GM19025 (cell line): Measurements from ENCODE around the gene ECM1.

Experiments
- ATAC-seq: cut with Tn5 transposase; IDR thresholded peaks from one replicate; pipeline ENCODE4 v1.9.1; 2021; ENCODE audit warnings: mild to moderate bottlenecking, low read depth, moderate library complexity; ENCODE audit not compliant: unreplicated experiment

Gene ECM1

DNA sequence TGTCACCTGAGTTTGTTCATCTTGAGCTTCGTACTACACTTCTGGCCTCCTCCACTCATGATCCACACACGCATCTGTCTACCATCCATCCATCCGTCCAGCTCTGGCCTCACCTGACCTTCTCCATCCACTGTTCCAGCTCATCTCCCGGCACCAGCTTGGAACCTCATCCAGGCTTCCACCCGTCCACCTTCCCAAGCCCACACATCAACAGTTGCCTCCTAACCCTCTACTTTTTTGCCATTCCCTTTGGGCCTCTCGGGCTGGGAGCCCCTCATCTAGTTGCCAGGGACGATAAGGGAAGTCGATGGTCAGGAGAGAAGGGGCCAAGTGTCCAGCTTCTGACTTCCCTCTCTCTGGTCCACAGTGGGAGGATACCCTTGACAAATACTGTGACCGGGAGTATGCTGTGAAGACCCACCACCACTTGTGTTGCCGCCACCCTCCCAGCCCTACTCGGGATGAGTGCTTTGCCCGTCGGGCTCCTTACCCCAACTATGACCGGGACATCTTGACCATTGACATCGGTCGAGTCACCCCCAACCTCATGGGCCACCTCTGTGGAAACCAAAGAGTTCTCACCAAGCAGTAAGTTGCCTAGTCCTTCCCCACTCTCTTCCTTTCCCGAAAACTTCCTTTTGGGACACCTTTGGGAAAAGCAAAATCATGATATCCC lies 4.2 kb downstream of the ECM1 start:
- no peak for ATAC-seq

DNA sequence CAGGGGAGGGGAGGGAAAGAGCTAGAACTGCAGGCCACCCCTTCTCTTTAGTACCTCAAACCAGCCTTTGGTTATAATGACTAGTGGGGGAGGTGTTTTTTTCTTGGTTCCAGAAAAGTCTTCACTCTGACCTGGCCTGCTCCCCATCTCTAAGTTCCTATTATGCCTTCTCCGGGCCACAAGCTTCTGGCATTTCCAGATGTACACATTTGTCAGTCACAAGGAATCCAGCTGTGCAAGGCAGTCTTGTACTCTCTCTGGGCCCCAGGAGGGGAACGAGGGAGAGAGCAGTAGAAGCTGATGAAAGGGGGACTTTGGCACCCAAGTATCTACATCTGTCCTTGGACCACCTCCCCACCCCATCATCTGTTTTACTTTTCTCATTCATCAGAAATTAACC lies 4.9 kb downstream of the ECM1 start:
- ATAC-seq = no peak

DNA sequence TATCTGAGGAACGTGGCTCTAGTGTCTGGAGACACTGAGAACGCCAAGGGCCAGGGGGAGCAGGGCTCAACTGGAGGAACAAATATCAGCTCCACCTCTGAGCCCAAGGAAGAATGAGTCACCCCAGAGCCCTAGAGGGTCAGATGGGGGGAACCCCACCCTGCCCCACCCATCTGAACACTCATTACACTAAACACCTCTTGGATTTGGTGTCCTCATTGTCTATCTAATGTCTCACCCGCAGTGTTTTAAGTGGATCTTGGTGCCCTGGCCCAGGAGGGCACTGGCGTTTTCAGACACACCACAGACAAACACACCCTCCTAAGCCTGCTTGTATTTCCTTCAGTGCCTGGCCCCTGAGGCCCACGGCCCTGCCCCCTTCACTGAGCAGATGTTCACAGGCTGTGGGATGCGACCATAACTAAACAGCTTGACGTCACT lies 5.5 kb downstream of the ECM1 start:
- ATAC-seq = no peak

DNA sequence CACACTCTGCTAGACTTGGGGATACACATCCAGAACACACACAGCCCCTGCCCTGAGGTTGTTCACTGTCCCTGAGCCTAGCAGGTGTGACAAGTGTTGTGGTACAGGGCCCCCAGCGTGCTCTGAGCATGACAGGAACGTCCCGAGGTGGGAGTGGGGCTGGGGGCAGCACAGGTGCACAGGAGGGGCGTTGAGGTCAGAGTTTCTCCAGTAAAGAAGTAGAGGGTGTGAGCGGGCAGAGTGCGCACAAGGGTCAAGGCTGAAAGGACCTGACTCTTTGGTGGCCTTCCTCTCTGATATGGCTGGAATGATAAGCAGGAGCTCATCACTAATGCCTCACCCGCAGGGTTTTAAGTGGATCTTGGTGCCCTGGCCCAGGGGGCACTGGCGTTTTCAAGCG lies 6.4 kb downstream of the ECM1 start:
- no peak for ATAC-seq

DNA sequence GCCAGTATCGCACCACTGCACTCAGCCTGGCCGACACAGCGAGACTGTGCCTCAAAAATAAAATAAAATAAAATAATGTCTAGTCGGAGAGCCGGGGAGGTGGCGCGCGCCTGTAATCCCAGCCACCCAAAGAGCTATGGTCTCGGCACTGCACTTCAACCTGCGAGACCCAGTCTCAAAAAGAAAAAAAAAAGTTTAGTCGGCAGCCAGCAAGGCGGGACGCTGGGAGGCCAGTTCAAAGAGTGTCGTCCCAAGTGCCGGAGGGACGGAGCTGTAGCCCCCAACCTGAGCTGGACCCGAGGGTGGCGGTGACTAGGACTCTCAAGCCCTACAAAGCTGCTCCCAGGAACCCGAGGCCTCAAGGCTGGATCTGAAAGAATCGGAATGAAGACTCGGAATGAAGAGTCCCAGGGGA lies 7.0 kb downstream of the ECM1 start:
- ATAC-seq = no peak

DNA sequence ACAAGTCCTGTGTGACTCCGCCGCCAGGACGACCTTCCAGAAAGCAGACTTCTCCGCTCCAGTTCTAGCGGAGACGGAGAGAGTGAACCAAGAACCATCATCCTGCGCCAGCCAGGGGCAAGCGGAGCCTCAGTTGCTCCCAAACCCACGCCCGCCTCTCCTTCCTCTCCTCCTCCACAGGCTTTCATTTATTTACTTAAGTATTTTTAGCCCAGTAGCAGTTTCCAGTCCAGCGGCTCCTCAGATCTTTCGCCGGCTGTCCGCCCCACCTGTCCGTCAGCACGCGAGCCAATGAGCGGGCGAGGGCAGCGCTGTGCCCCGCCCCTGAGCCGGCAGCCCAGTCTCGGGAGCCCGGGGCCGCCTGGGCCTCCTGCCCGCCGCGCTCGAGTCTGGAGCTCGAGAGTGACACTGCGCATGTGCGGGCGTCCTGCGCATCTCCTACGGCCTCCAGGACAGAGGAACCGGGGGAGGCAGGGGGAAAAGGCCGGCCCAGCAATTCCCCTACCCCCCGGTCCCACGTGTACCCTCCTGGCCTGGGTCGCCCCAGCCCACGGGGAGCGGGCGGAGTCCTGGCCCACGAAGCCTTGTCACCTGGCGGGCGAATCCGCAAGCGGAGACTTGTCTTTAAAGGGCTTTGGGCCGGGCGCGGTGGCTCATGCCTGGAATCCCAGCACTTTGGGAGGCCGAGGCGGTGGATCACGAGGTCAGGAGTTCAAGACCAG lies 7.6 kb downstream of the ECM1 start, which contains the start of gene FALEC:
FALEC (plus strand) TSS at position 425 of the 722 bp plus-strand sequence.
- ATAC-seq = peak; percentile 97

DNA sequence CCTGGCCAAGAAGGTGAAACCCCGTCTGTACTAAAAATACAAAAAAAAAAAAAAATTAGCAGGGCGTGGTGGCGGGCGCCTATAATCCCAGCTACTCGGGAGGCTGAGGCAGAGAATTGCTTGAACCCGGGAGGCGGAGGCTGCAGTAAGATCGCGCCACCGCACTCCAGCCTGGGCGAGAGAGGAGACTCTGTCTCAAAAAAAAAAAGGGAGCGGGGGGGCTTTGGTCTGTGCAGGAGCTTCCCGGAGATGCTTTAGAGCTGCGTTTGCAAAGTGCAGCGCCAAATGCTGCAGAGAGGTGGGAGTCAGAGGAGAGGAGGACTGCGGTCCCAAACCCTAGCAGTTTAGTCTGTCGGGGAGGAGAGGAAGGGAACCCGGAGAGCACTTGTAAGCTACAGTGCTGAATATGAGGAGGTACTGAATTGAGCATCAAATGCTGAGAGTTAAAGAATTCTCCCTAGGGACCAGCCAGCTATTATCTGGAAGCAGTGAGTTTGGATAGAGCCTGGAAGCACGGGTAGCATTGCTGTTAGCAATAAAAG lies 8.2 kb downstream of the ECM1 start:
- no peak for ATAC-seq

DNA sequence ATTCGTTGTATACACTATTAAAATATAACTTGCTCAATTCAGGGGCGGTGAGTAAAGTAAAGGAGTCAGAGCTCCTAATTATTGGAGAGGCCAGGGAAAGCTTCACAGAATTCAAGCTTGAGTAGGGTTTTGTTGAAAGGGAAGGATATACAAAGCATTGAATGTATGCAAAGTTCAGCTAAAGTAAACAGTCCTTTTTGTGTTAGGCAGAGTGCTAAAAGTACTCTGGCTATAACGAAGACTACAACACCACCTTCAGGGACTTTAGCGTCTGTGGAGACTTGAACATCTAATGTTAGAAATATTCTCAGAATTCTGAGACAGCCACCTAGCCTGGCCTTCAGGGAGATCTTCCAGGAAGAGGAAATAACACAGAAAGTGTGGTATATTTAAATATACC lies 8.7 kb downstream of the ECM1 start:
- ATAC-seq = no peak

DNA sequence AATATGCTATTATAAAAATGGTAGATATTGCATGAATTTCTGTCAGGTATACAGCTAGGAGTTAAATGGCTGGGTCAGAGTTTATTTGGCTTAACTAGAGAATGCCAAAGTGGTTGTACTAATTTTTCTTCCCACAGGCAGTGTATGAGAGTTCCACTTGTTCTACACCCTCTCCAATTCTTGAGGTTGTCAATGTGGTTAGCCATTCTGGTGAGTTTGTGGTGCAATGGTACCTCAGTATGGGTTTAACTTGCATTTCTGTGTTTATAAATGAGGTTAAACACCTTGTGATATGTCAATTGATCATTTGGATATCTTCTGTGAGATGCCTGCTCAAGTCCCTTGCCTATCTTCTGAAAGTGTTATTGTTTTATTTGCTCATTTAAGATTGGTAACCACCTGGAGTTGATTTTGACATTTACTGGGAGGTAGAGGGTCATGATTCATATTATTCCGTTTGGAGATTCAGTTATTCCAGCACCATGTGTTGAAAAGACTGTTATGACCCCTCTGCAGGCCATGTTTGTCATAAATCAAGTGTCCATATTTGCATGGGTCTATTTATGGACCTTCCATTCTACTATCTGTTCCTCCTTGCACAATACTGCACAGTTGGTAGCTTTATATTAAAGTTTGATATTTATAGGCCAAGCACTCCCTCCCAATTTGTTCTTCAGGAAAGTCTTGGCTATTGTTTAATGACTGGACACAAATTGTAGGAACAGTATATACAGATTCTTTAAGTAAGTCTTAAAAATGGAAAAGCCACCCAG lies 13.5 kb downstream of the ECM1 start:
- no peak for ATAC-seq

DNA sequence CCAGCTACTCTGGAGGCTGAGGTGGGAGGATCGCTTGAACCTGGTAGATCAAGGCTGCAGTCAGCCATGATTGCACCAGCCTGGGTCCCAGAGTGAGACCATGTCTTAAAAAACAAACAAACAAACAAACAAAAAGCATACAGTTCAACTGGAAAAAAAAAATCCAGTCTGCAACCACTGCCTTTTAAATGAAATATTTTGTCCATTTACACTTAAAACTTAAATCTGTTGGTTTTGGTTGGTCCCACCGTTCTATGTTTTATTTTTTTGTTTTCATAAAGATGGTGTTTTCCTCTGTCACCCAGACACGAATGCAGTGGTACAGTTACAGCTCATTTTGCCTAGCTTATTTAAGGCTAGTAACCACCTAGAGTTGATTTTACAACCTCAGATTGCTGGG lies 17.4 kb downstream of the ECM1 start:
- no peak for ATAC-seq

DNA sequence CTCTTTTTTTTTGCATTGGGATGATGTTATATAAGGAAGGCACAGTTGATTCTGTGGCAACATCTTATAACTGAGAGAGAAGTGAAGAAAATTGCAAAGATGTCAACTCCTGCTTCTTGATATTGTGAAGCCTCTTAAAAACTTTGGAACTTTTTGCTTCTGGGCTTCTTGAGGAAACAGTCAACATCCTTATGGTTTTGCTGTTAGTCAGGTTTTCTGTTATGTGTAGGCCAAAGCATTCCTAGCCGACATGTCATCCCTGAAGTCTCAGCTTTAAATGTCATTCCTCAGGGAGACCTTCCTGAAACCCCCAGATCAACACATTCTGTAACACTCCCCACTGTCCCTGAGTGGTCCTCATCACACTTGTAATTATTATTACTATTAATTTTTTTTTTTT lies 20.3 kb downstream of the ECM1 start:
- no peak for ATAC-seq

DNA sequence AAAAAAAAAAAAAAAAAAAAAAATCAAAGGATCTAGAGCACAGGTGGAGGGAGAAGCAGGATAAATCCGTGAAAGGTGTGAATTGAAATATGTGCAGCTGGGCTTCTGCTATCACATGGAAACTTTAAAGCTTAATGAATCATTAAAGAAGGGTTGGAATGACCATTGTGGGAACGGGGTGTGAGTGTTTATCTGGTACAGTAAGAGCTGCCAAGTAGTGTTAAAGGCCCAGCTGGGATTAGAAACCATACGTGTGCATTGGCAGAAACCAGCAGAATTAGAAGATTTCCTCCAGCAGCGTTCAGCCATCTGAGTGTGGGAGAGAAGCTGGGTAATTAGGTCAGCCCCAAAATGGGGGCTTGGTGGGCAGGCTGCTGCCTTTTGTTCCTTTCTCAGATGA lies 21.1 kb downstream of the ECM1 start:
- ATAC-seq = no peak

DNA sequence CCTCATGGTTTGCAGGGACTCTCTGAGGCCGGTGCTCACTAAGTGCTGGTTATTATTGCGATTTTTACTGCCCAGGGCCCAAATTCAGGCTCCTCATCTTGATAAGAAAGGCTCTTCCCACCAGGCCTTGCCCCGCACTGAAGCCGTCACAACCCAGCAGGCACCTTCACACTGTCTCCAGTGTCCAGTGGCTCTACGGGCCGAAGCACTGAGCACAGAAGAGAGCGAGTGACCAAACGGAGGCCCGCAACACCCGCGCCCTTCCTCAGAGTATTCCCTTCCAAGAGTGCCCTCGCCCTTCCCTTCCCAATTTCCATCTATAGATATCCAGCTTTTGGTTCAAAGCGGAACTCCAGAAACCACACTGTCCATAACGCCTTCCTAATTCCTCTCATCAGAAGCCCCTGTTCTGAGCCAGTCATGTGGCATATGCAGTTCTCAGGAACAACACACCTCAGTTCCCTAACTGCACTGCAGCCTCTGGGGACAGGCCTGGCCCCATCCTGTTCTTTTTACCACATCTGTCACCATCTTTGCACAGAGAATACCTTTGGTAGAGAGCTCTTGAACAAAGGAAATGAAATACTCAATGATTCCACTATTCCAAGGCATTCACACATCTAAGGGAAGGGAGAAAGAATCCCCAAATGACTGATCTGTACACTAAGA lies 22.7 kb downstream of the ECM1 start:
- no peak for ATAC-seq

DNA sequence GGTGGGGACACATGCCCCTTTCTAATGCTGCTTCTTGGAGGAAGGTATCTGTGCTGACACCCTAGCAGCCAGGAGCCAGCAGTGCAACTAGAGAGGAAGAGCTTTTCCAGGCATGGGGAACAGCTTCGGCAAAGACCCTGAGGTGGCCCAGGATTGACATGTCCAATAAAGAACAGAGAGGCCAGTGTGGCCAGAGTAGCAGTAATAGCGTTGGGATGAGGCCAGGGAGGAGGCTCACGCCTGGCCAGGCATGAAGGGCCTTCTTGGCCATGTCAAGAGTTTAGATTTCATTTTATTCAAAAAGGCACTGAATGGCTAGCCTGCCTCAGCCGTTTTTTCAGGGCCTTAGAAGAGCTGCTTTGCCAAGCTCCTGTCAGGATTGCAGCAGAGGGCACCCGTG lies 25.0 kb downstream of the ECM1 start:
- no peak for ATAC-seq

DNA sequence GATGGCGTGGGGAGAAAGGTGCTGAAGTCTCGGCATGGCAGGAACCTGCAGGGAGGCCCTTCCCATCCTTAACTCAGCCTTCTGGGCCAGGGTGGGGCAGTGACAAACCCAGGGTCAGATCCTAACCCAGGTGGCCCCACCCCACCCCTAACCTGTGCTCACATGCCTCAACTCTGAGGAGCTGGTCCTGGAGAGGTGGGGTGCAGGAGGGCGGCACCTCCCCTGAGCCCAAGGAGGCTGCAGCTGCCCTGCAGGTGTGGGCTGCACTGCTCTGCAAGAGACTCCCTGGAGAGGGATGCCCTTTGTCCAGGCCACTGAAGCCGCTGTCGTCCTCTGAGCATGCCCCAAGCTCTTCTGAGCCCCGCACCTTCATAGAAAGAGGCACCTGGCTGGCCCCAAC lies 26.1 kb downstream of the ECM1 start:
- ATAC-seq = no peak

DNA sequence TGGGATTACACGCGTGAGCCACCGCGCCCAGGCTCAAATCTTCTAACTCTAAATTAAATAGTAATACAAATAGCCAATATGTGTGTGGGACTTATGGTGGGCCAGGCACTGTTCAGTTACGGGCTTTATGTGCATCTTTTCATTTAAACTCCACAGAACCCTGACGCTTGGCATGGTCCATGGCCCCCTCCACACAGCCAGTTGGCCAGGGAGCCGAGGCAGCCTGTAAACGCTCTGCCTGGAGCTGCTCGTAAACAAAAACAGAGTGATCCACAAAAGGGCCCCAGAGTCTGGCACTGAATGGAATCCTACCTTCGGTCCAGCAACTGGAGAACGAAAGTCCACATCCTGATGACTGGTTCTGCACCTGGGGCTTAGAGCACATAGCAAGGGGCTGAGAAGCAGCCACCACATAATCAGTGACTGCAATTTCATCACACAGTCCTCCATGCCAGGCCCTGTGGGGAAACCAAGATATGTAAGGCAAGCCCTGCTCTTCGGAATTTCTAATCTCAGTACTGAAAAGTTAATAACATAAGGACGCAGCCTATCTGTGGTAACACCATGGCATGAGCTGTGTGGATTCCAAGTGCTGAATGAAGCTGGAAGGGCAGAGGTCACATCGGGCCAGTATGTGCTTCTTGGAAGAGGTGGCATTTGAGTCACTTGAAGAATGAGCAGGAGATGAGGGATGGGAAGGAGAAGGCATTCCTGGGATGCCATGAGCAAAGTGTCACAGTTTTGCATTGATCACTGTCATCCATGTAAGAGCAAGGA lies 27.8 kb downstream of the ECM1 start:
- ATAC-seq = no peak

DNA sequence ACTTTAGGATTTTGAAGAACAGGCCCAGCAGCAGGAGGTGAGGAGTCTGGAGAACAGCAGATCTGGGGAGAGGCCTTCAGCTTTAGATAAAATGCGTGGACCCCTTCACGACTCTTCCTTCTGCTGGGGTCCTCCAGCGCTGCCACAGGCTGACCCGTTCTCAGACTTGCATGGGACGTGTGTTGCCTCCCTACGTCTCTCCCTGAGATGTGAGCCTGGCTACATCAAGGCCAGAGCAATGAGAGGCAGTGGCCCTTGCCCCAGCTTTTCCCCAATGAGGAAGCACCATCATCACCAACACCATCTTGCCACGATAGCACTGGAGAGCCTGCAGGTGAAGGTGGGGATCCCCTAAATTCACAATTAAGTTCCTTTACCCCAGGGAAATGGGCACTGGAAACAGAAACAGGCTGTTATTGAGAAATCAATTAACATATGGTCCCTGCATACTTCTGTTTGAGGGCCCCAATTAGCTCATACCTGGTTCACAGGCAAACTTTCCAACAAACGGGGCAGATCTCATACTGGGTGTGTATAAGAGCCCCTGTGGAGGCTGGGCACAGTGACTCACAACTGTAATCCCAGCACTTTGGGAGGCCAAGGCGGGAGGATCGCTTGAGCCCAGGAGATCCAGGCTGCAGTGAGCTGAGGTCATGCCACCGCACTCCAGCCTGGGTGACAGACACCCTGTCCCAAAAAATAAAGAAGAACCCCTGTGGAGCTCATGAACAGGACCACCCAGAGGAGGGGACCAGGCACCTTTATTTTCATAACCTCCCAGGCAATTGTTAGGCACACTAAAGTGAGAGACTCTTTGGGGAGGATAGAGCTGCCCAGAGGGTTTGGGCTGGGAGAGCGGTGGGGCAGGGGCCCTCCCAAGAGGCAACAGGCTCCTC lies 29.2 kb downstream of the ECM1 start:
- ATAC-seq = no peak

DNA sequence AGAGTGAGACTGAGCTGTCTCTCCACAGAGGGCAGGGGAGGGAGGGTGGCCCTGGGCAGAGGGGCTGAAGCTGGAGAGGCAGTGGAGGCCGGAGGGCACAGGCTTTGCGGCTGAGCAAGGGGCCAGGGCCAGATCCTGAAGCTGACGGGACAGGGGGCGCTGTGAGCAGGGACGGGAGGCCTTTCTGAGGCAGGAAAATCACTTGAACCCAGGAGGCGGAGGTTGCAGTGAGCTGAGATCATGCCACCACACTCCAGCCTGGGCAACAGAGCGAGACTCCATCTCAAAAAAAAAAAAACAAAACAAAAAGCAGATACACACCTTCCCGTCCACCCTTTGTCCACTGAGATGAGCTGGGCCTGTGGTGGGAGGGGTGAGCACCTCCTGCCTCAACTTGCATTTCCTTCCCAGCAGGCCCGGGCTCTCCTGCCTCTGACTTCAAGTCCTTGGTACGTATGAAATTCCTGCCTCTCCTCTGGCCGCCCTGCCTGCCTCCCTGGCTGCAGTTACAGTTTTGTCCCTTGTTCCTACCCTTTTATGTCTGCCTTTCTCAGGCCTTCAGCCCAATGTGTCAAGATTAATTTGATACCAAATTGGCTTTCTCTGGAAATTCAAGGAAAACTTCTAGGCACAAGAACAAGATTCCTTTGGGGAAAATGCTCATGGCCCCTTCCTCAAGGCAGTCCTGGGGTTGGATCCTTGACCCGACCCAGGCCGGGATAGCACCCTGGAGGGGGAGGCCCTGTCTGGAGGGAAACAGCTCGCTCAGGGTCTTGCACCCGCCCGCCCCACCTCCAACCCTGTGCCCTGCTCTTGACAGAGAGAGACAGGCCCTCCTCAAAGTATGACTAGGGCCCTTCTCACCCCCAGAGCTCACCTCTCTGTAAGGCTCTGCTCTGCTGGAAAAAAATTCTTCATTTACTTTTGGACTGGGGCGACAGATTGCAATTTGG lies 30.1 kb downstream of the ECM1 start:
- no peak for ATAC-seq
